GF-D8 (cell line): ENCODE results near the gene CASS4.
"Not testable (repeated sequence)": the region's sequence is repeated elsewhere in the genome, so short reads cannot be mapped to it uniquely, and the experiment has no call there.

Experiments used
- DNase-seq: peaks from one replicate; lab custom pipeline; 2025; lab: John Stamatoyannopoulos, UW

The CASS4 gene

DNA sequence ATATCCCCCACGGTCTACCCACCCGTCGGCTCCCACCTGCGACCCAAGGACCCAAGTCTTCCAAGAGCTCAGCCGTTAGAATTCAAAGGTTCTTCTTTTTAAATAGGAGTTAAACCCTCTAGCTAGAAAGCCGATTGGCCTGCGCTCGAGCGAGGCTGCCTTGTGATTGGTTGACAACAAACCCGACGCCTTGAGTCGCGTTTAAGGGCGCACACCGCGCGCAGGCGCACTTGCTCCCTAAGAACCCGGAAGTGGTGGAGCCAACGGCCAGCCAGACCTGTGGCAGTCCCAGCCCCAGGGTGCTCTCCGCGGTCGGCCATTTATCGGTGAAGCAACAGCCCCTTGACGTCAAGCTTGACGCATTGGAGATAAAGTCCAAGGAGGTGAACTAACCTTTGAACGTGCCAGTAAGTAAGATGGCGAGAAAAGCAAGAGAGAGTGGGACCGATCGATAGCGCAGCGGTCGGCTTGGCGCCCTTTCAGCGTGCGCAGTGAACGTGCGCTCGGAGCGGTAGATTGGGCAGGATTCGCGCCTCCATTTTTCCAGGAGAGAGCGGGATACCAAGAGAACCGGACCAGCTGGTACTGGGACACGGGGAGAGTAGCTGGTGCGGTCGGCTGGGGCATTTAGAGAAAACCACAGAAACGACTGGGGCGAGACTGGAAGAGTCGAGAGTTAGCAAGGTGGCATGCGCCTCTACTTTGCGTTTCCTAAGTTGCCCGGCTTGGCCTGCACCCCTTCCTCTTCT is 19.8 kb upstream of the CASS4 start, which contains the start of the genes AURKA and CSTF1:
TSS of gene AURKA (minus strand) at position 84 of the 749 bp plus-strand sequence. CDS start 4,018 bp downstream, outside the sequence.
TSS of gene CSTF1 (plus strand) at position 514 of the 749 bp plus-strand sequence. CDS start 2,908 bp downstream, outside the sequence.
- DNase-seq: peak; percentile 97

DNA sequence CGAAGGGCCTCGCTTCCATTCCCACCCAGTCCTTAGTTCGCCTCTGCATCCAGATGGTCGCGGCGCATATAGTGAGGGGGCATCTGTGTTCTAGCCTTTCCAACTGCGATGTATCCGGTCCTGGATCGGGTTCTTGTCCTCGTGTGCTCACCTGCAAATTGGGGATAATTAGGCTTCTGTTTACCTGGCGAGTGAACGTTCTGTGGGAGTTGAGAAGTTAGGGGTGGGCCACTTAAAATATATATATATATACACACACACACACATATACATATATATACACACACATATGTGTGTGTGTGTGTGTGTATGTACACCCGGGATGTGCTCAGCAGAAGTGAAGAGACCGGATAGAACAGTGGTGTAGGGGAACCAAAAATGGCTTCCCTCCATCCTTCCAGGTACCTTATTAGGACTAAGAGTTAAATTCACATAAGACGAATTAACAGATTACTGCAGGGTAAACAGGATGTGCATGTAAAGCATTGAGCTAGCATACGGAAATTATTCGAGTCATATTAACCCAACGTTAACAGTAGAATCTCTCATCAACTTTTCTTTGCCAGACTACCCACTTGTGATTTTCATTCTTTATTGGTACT is 19.1 kb upstream of the CASS4 start:
- no peak for DNase-seq

DNA sequence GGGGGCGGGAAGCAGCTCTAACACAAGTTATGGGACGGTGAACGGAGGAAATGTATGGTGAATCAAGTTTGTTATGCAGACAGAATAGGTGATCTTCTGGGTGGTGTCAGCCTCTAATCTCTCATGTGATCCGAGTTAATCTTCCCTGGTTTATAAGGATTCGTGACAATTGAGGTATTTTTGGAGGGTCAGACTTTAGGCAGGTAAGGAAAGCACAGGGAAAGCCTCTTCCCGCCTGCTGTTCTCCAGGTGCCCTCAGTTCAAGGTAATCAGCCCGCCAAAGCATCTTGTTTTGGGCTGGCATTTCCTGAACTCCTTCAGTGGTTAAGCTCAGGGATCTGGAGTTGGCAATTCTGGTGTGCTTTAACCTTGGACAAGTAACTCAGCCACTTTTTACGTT is 18.4 kb upstream of the CASS4 start:
- DNase-seq: no peak

DNA sequence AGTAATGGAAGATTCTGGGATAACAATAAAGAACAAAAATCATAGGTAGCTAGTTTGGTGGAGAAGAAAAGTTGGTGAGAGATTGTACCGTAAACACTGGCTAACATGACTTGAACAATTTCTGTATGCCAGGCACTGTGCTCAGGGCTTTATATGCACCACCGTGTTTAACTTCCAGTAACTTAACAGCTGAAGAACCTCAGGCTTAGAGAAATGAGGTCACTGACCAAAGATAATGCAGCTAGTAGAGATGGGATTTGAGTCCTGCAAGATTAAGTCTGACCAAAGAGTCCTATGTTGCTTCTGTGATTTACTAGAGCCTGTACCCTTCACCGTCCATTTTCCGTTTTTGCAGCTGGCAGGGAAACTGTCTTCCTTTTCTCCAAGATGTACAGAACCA is 16.9 kb upstream of the CASS4 start:
- no peak for DNase-seq

DNA sequence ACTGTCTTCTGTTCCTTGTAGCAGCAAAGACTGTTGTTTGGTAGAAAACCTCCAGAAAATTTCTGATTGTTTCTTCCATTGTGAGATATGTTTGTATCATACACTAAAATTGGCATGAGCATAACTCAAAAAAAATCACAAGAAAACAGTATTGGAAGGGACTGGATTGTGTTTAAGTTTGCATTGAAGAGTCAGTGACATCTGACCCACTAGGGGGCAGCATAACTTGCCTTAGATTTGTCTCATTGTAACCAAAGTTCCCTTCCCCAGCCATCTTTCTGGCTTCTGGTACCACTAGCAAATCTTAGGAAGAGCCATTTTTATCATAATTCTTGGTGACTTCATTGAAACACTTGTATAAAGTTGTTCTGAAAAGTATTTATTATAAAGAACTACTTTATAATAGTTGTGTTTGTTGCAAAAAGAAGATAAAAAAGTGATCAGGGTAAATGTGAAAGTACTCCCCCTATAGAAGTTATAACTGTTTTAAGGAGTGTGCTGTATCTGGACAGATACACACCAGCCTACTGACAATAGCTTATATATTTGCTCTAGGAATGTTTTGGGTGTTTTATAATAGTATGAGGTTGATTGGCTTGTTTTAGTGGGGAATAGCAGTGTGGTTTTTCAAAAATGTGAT is 11.9 kb upstream of the CASS4 start:
- DNase-seq: peak; percentile 11

DNA sequence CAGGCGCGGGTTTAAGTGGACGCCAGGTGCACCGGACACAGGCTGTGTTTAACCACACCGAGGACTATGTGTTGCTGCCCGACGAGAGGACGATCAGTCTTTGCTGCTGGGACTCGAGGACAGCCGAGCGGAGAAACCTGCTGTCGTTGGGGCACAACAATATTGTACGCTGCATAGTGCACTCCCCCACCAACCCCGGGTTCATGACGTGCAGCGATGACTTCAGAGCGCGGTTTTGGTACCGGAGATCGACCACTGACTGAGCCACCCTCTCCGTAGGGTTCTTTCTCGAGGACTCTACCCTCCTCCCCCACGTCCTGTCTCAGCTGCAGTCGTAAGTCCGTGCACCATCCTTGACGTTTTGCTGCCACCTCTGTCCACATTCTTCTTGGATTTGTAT is 8.6 kb upstream of the CASS4 start:
- DNase-seq: no peak

DNA sequence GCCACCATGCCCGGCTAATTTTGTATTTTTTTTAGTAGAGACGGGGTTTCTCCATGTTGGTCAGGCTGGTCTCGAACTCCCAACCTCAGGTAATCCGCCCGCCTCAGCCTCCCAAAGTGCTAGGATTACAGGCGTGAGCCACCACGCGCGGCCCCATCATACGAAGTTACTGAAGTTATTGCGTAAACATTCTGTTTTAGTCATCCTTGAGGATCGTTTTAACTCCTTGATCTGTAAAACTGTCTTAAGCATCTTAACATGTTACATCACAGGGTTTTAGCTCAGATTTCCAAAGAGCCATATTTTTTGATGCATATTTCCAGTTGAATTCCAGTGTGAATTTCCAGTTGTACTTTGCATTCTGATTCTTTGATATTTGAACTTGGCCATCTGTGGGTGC is 6.7 kb upstream of the CASS4 start:
- DNase-seq: not testable (repeated sequence)

DNA sequence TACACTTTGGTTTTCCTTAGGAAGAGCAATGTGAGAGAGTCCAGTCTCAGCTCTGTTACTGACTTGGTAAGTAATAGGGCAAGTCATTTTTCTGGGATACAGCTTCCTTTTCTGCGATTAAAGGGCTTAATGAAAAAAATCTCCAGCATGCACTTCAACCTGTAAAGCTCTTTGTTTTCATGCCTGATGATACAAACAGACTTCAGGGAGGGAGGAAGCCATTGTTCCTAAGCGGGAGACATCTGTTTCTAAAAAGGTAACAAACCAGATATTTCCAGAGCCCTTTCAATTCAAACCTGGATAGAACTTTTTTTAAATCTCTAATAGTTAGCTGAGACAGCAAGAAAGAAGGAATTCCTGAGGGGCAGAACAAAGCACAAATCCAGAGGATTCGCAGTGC is 5.2 kb upstream of the CASS4 start:
- DNase-seq: no peak

DNA sequence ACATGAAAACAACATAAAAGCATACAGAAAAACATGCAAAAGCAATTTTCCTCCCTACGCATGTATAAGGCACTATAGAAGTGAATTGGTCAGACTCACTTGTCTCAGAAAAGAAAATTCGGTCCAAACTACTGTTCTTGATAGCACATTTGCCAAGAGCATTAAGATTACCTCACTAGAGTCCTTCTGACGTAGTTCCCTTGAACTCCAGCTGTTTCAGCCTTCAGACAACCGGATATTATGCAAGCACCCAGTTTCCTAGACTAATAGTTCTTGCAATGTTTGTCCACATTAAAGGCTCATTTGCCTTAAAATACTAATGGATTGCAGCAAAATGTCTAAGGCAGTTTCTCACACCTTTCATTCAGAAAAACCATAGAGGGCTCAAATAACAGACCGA is 2.5 kb upstream of the CASS4 start:
- peak; percentile 57 for DNase-seq

DNA sequence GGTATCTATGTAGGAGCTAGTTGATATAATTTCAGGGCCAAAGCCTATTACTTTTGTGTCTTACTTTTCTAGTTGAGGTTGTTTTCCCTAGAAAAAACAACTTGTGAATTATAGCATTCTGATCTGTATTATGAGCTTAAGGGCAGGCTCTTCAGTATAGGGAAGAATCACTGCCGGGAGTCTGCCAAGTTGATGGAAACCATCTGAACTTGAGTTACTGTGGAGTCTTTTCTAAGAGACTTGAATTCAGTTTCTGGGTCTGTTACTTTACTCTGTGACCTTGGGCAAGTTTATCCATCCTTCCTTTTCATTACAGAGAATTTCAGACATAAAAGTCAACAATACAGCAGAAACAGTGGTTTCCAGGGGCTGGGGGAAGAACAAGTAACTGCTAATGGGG is 2.1 kb upstream of the CASS4 start:
- DNase-seq: no peak

DNA sequence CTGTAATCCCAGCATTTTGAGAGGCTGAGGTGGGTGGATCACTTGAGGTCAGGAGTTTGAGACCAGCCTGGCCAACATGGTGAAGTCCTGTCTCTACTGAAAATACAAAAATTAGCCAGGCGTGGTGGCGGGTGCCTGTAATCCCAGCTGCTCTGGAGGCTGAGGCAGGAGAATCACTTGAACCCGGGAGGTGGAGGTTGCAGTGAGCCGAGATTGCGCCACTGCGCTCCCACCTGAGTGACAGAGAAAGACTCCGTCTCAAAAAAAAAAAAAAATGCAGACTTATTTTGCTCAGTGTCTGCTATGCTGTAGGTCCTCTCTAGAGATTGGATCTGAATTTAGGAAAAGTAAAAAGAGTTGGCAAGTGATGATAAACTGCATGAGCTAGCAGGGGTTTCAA is 773 bp upstream of the CASS4 start:
- not testable (repeated sequence) for DNase-seq

DNA sequence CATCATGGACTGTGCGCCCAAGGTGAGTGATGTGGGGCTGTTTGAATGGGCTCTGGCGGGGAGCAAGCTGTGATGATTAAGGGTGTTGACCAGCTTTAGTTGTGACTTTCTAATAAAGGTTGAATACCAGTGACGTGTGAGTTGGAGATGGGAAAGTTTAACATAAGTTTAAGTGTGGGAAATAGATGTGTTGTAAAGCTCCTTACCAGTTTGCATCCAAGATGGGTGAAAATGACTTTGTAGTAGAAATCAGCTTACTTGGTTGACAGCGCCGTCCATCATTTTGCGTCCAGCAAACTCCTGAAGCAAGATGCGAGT is 372 bp downstream of the CASS4 start:
- DNase-seq: no peak

DNA sequence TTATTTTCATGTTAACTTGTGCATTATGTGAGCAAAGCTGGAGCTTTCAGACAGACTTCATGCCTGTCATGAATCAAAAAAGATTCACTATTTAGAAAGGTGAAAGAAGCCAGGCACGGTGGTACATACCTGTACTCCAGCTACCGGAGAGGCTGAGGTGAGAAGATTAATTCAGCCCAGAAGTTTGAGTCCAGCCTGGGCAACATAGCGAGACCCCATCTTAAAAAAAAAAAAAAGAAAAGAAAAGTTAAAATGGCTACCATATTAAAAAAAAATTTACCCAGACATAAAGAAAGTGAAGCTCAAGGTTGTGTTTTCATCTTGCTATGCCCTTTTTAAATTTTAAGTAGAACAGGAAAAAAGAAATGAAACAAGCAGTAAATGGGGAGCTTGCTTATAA is 889 bp downstream of the CASS4 start:
- no peak for DNase-seq

DNA sequence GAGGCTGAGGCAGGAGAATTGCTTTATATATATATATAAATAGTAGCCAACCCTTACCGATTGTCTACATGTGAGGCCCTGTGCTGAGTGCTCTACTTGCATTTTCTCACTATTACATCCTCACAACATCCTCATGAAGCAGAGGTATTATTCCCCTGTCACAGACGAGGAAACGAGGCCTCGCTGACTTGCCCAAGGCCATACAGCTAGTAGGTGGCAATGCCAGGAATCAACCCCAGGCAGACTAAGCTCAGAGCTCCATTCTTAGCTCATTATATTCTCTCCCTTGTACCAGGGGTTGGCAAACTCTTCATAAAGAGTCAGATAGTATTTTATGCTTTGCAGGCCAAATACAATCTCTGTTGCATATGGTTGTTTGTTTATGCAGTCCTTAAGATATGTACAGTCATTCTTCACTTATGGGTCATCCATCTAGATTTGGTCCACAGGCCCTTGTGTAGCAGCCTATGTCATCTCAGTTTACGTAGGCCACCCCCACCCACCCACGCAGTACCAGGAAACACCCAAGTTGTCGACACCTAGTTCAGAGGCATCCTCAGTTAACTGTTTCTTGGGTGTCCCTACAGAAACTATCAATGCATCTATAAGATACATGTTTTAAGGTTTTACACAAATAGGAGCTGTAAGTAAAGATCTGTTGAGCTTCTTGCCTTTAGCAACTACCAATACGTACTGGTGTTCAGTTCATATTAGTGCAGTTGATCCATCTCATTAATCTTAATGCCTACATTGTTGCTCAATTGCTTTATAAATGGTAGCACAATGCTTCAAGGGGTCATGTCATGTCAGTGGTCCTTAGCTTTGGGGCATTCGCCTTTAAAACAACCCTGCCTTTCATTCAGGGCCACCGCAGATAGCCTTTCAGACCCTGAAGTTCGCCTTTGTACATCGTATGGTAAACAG is 3.0 kb downstream of the CASS4 start:
- no peak for DNase-seq

DNA sequence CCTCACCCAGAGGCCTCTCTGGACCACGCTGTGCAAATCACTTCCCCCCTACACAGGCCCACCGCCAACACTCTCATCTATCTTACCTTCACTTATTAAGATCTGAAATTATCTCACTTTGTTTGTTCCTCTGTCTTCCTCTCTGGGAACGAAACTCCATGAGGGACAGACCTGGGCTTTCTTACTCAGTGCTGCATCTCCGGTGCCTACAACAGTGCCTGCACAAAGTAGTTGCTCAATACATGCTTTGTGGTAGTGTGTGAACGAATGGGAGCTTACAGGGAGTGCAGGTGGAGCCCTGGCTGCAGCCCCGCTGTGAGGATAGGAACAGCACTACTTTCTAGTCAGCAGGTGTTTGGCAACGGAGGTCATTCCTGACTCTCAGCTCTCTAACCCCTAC is 5.3 kb downstream of the CASS4 start:
- DNase-seq: no peak

DNA sequence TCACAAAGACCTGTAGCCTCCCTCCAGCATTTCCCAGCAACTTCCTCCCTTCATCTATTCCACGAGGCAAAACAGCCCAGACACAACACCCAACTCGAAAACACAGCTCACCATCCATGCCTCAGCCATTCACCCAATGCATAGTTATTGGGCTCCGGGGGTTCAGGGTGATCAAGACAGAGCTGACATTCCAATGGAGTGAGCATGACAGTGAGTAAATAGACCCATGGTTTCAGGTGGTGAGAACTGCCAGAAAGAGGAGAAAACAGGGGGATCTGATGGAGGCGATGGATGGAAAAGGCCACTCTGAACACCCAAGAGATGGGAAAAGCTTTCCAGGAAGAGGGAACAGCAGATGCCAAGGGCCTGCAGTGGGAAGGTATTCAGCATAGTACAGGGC is 5.9 kb downstream of the CASS4 start:
- DNase-seq: no peak

DNA sequence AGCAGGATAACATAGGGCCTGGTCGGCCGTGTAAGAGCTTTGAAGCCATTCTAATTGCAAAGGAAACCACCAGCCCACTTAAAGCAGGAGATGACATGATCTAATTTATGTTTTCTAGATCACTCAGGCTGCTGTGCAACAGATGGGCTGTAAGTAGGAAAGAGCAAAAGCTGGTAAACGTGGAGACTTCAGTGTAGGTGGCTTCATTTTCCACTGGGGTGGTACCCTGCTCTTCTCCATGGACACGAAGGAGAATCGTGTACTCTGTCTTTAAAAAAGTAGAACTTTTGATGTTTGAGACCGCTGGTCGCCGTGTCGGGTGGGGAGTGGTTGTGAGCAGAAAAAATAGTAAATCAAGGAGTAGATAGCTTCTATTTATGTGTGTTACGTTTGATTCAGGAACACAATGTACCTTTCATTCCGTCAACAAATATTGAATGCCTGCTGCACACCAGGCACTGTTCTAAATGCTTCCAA is 6.4 kb downstream of the CASS4 start:
- DNase-seq: no peak

DNA sequence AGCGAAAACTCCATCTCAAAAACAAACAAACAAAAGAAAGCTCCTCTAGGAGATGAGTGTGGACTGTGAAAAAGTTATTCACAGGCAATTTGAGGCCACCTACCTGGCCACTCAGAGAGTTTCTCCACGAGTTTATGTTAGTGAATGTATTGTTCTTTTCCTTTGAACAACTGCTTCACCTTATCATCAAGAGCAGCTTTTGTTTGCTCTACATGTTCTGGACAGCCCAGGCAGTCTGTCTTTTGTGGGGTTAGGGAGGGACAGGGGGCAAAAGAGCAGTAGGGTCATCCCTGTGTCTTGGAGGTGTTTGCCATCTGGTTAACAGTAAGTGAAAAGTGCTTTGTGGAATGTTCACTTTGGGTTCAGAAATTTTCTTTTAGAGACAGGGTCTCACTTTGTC is 8.0 kb downstream of the CASS4 start:
- no peak for DNase-seq

DNA sequence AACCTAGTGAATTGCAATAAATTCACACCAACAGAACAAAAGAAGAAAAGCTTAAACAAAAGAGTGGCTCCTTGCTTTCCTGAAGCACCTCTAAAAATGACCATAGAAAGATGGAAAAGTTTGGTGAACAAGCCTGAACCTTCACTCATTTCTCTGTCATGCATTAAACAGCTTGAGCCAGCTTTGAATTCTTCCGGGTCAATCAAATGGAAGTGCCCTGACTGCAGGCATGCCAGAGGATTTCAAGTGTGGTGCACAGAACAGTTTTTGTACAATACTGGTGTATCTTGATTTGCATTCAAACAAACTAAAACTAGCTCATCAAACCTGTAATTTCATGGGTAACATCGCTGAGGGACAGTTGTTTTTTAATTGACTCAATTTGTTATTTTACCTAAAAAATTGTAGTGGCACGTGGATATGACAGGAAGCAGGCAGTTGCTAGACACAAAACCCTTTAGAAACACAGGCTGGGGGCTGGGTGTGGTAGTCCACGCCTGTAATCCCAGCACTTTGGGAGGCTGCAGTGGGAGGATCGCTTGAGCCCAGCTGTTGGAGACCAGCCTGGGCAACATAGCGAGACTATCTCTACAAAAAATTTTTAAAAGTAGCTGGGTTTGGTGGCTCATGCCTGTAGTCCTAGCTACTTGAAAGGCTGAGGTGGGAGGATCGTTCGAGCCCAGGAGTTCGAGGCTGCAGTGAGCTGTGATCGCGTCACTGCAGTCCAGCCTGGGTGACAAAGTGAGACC is 9.1 kb downstream of the CASS4 start:
- no peak for DNase-seq

DNA sequence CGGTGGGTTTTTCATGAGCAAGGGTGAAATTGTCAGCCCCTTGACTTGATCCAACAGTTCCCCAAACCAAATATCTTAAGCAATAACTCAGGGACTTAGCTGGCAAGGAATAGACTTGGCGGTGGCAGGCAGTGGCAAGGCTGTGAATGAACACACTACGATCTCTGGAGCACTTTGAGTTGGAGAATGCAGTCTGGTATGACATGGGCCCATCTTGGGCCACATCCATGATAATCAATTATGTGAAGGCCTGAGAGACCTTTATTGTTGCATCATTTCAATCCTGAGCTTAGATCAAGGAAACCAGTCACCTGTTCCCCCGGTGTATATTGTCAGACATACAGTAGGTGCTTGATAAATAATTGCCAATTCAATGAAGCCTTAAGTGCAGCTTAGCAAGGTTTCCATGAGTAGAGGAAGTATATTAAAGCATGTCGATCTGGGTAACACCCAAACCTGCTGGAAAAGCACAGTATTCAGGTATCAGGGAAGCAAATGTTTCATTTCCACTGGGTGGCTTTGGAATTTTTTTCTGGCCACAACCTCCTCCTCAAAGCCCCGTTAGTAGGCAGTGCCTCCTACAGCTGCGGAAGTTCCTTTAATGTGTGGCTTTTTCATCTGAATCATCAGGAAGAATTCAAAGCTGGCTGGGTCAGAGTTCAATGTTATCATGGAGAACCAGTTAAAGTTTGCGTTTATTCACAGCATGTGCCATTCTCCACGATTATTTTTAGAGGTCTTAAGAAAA is 10.2 kb downstream of the CASS4 start:
- peak; percentile 52 for DNase-seq

DNA sequence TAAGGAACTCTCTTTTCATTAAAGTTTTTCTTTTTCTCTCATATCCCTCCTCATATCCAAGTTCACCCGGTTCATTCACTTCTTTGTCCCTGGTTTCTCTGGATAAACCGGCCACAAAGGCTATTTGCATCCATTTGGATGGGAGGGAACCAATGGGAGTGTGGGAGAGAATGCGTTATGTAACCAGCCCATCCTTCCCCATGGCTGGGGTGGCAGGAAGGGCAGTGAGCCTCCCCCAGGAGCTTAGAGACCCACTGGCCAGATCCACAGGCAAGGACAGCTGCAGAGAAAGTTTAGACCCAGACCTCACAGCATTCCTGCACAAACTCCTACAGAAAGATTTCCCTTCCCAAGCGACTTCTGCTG is 10.7 kb downstream of the CASS4 start:
- no peak for DNase-seq
